ENCODE data around the gene NOLC1. TPM values are rescaled to one million over a fixed set of nuclear protein-coding genes. Genes with fewer than 3 reads are reported as not detected.

Gene NOLC1
- total RNA-seq, 2 donors from 2014 or later = 101 to 147 TPM

- no peaks in the 10 kb centered on the region for H3K9me3 Mint-ChIP-seq
- peak; percentile 23 to 49 for ATAC-seq
- H3K36me3 Mint-ChIP-seq = peaks cover 0 to 5% of the 10 kb centered on the region in 2 donors
- H3K27ac Mint-ChIP-seq = peak overlapping the region; percentile 91 to 97
- DNase-seq (ENCODE audit: low spot score in 2 of 2) = peak; percentile 63 to 66
Observed at GRCh38 chr10:102119417-102120141, 32.6 kb upstream of the NOLC1 start.

GRCh38 chr10:102120142-102120990, 31.8 kb upstream of the NOLC1 start, which contains the start of gene LDB1:
Gene LDB1, minus strand, starts transcription at chr10:102120368. Its CDS starts 258 bp downstream, at chr10:102120110.
- Mint-ChIP-seq H3K36me3 (peaks cover 0 to 5% of the 10 kb centered on the region in 2 donors), H3K9me3 (no peaks in the 10 kb centered on the region), H3K27ac (peak within 1 kb of the TSS; percentile 91 to 97)
- DNase-seq (ENCODE audit: low spot score in 2 of 2) = peak; percentile 66 to 76
- peak; percentile 49 to 52 for ATAC-seq

GRCh38 chr10:102120991-102121738, 31.0 kb upstream of the NOLC1 start:
- Mint-ChIP-seq H3K27ac (peak overlapping the region; percentile 26 to 91), H3K36me3 (peaks cover 0 to 5% of the 10 kb centered on the region in 2 donors), H3K9me3 (no peaks in the 10 kb centered on the region)
- no peak for DNase-seq (ENCODE audit: low spot score in 2 of 2)
- no peak for ATAC-seq

GRCh38 chr10:102121739-102122372, 30.3 kb upstream of the NOLC1 start:
- ATAC-seq (no peak), DNase-seq (ENCODE audit: low spot score in 2 of 2) (no peak)
- Mint-ChIP-seq H3K9me3 (no peaks in the 10 kb centered on the region), H3K36me3 (peaks cover 0 to 5% of the 10 kb centered on the region in 2 donors), H3K27ac (no peak overlapping the region)

- H3K27ac Mint-ChIP-seq = no peak overlapping the region
- H3K36me3 Mint-ChIP-seq = peaks cover 0 to 5% of the 10 kb centered on the region in 2 donors
- ATAC-seq (no peak), DNase-seq (ENCODE audit: low spot score in 2 of 2) (no peak)
- H3K9me3 Mint-ChIP-seq = no peaks in the 10 kb centered on the region
Observed at GRCh38 chr10:102122450-102122849, 29.7 kb upstream of the NOLC1 start.

- H3K27ac Mint-ChIP-seq = peak overlapping the region in 1 of 2 donors; percentile 6
- no peaks in the 10 kb centered on the region for H3K9me3 Mint-ChIP-seq
- DNase-seq (ENCODE audit: low spot score in 2 of 2) = no peak
- ATAC-seq = no peak
- peaks cover 0 to 5% of the 10 kb centered on the region in 2 donors for H3K36me3 Mint-ChIP-seq
Observed at GRCh38 chr10:102123223-102123622, 29.0 kb upstream of the NOLC1 start.

- DNase-seq (ENCODE audit: low spot score in 2 of 2) (no peak), ATAC-seq (no peak)
- Mint-ChIP-seq H3K36me3 (peaks cover 24 to 26% of the 10 kb centered on the region in 2 donors), H3K27ac (peak overlapping the region; percentile 29 to 97), H3K9me3 (no peaks in the 10 kb centered on the region)
Observed at GRCh38 chr10:102131286-102132170, 20.7 kb upstream of the NOLC1 start.

- ATAC-seq (no peak), DNase-seq (ENCODE audit: low spot score in 2 of 2) (no peak)
- peak overlapping the region in 1 of 2 donors; percentile 97 for H3K27ac Mint-ChIP-seq
- no peaks in the 10 kb centered on the region for H3K9me3 Mint-ChIP-seq
- H3K36me3 Mint-ChIP-seq = peaks cover 24 to 26% of the 10 kb centered on the region in 2 donors
Observed at GRCh38 chr10:102132193-102132562, 20.0 kb upstream of the NOLC1 start.

GRCh38 chr10:102132563-102133372, 19.4 kb upstream of the NOLC1 start, which contains the start of gene PPRC1:
Gene PPRC1, plus strand, starts transcription at chr10:102133040. Its CDS starts 29 bp downstream, at chr10:102133069.
- Mint-ChIP-seq H3K27ac (peak within 1 kb of the TSS; percentile 97 to 98), H3K36me3 (peaks cover 24 to 26% of the 10 kb centered on the region in 2 donors), H3K9me3 (no peaks in the 10 kb centered on the region)
- peak; percentile 91 to 96 for ATAC-seq
- peak; percentile 94 to 95 for DNase-seq (ENCODE audit: low spot score in 2 of 2)

- peak; percentile 62 to 76 for DNase-seq (ENCODE audit: low spot score in 2 of 2)
- H3K9me3 Mint-ChIP-seq = no peaks in the 10 kb centered on the region
- H3K27ac Mint-ChIP-seq = peak overlapping the region; percentile 97 to 98
- H3K36me3 Mint-ChIP-seq = peaks cover 24 to 31% of the 10 kb centered on the region in 2 donors
- peak; percentile 32 to 61 for ATAC-seq
Observed at GRCh38 chr10:102133373-102134195, 18.6 kb upstream of the NOLC1 start.

- Mint-ChIP-seq H3K27ac (peak overlapping the region; percentile 96 to 97), H3K36me3 (peaks cover 31 to 39% of the 10 kb centered on the region in 2 donors), H3K9me3 (no peaks in the 10 kb centered on the region)
- DNase-seq (ENCODE audit: low spot score in 2 of 2) (no peak), ATAC-seq (no peak)
Observed at GRCh38 chr10:102134416-102134815, 17.8 kb upstream of the NOLC1 start.

- Mint-ChIP-seq H3K9me3 (no peaks in the 10 kb centered on the region), H3K27ac (peak overlapping the region; percentile 90 to 97), H3K36me3 (peaks cover 34 to 46% of the 10 kb centered on the region in 2 donors)
- ATAC-seq = no peak
- DNase-seq (ENCODE audit: low spot score in 2 of 2) = no peak
Observed at GRCh38 chr10:102135956-102136526, 16.1 kb upstream of the NOLC1 start.

GRCh38 chr10:102139281-102140110, 12.7 kb upstream of the NOLC1 start:
- DNase-seq (ENCODE audit: low spot score in 2 of 2) (no peak), ATAC-seq (no peak)
- peaks cover 30 to 37% of the 10 kb centered on the region in 2 donors for H3K36me3 Mint-ChIP-seq
- H3K27ac Mint-ChIP-seq = peak overlapping the region; percentile 68 to 75
- no peaks in the 10 kb centered on the region for H3K9me3 Mint-ChIP-seq
